ENCODE measurements around the gene ST8SIA5. TPM values are rescaled to one million over a fixed set of nuclear protein-coding genes. Genes with fewer than 3 reads are reported as not detected.

Gene ST8SIA5
- total RNA-seq, 2 experiments from 2014 or later = not detected

DNA sequence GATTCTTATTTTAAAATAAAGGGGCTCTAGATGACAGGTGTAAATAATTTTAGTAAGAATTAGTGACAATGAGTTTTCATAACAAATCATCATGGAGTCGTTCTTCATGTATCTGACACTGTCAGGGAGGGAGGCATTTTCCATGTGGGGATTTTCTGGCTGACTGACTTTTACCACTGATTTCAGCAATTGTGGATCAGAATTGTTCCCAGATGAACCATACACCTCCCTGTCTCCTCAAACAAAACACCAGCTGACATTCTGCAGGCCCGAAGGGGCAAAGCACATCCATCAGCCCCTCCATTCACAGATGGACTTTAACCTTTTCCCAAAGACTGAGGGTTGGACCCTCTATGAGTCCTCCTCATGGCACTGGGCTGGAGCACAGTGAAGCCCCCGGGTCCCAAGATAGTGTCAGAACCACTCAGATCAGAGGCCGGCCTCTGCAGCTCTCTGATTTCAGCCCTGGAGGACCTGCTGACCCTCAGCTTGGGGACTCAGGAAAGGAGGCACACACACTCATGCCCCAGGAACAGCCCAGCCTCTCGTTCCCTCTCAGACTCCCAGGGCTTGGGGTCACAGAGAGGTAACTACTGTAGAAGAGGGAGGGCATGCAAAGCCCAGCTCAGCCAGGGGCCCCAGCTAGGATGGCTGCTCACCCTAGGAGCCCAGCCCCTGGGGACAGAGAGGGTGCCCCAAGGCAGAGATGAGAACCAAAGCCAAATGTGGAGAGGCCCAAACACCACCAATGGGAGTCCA, 56.6 kb downstream of the ST8SIA5 start:
- intact Hi-C loops (cut with micrococcal nuclease) = no loop called here
- no peak overlapping the region for H3K27ac Mint-ChIP-seq
- no peaks in the 10 kb centered on the region for H3K36me3 Mint-ChIP-seq (ENCODE audit: low read depth)
- H3K4me1 Mint-ChIP-seq (ENCODE audit: low read depth) = no peaks in the 10 kb centered on the region
- H3K9me3 Mint-ChIP-seq = no peaks in the 10 kb centered on the region
- H3K4me3 Mint-ChIP-seq = no peak overlapping the region
- ChIA-PET POLR2A (no interaction called here), CTCF (no interaction called here)
- H3K27me3 Mint-ChIP-seq = peaks cover 3% of the 10 kb centered on the region
- DNase-seq (no peak), ATAC-seq (no peak)
- TF ChIP-seq, protein P1, sequence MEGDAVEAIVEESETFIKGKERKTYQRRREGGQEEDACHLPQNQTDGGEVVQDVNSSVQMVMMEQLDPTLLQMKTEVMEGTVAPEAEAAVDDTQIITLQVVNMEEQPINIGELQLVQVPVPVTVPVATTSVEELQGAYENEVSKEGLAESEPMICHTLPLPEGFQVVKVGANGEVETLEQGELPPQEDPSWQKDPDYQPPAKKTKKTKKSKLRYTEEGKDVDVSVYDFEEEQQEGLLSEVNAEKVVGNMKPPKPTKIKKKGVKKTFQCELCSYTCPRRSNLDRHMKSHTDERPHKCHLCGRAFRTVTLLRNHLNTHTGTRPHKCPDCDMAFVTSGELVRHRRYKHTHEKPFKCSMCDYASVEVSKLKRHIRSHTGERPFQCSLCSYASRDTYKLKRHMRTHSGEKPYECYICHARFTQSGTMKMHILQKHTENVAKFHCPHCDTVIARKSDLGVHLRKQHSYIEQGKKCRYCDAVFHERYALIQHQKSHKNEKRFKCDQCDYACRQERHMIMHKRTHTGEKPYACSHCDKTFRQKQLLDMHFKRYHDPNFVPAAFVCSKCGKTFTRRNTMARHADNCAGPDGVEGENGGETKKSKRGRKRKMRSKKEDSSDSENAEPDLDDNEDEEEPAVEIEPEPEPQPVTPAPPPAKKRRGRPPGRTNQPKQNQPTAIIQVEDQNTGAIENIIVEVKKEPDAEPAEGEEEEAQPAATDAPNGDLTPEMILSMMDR (IDR thresholded peaks at IDR 0.05) = no peak

DNA sequence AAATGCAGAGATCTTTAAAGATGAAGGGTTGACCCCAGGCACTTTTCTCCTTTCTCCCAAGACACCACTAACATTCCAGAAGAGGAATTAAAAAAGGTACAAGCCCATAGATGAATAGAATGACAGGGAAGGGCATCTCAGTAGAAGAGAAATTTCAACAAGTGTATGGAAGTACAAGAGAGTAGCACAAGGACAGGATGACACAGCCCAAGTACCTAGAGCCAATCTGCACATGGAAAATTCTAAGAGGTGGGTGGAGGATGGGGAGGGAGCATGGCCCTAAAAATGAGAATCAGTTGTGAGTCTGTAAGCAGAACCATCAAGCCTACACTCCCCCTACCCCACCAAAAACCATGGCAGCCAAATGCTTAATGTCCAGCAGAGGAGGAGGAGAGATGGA, 60.2 kb downstream of the ST8SIA5 start:
- CTCF ChIA-PET = no interaction called here
- intact Hi-C loops (cut with micrococcal nuclease) = no loop called here
- Mint-ChIP-seq H3K4me3 (no peak overlapping the region), H3K27me3 (peaks cover 4% of the 10 kb centered on the region), H3K36me3 (ENCODE audit: low read depth) (no peaks in the 10 kb centered on the region), H3K9me3 (no peaks in the 10 kb centered on the region), H3K27ac (no peak overlapping the region), H3K4me1 (ENCODE audit: low read depth) (no peaks in the 10 kb centered on the region)
- ATAC-seq (no peak), DNase-seq (no peak)
- POLR2A ChIA-PET = no interaction called here
- TF ChIP-seq, protein P1 (IDR thresholded peaks at IDR 0.05) = no peak

DNA sequence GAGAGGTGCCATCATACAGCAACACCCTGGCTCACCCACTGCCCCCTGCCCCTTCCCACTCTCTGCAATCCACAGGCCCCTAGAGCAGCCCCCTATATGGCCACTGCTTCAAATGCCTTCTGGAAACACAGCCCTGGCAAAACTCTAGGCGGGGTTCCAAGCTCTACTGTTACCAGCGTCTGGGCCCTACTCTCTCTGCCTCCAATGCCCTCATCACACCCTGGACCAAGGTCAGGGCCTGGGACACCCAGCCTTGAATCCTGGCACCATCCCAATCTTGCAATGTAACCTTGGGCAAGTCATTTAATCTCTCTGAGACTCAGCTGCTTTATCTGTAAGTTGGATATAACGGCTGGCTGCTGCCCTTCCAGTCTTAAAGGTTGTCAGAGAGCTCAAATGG, 60.6 kb downstream of the ST8SIA5 start:
- H3K4me1 Mint-ChIP-seq (ENCODE audit: low read depth) = no peaks in the 10 kb centered on the region
- no peaks in the 10 kb centered on the region for H3K9me3 Mint-ChIP-seq
- intact Hi-C loops (cut with micrococcal nuclease) = no loop called here
- H3K36me3 Mint-ChIP-seq (ENCODE audit: low read depth) = no peaks in the 10 kb centered on the region
- ATAC-seq (no peak), DNase-seq (no peak)
- ChIA-PET POLR2A (no interaction called here), CTCF (no interaction called here)
- peaks cover 4% of the 10 kb centered on the region for H3K27me3 Mint-ChIP-seq
- H3K27ac Mint-ChIP-seq = no peak overlapping the region
- H3K4me3 Mint-ChIP-seq = no peak overlapping the region
- TF ChIP-seq, protein P1 (IDR thresholded peaks at IDR 0.05) = no peak

DNA sequence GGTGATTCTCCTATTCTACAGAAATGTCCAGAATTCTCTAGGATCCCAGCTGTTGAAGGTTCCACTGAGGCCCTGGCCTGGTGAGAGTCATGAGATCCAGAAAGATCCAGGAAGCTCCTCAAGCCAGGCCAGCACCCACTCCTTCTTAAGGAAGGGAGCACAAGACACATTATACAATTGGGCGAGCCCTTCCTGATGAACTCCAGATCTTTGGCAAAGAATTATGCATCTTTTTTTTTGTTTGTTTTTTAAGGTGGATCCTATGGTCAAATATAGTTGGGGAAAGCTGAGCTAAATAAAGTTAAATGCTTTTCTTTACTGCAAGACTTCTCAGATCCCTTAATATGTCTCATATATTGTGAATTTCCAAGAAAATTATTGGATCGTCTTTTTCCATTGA, 62.9 kb downstream of the ST8SIA5 start:
- H3K36me3 Mint-ChIP-seq (ENCODE audit: low read depth) = no peaks in the 10 kb centered on the region
- intact Hi-C loops (cut with micrococcal nuclease) = no loop called here
- peaks cover 4% of the 10 kb centered on the region for H3K27me3 Mint-ChIP-seq
- H3K27ac Mint-ChIP-seq = no peak overlapping the region
- CTCF ChIA-PET = no interaction called here
- ATAC-seq (no peak), DNase-seq (no peak)
- TF ChIP-seq, protein P1 (IDR thresholded peaks at IDR 0.05) = no peak
- H3K4me1 Mint-ChIP-seq (ENCODE audit: low read depth) = no peaks in the 10 kb centered on the region
- H3K9me3 Mint-ChIP-seq = no peaks in the 10 kb centered on the region
- H3K4me3 Mint-ChIP-seq = no peak overlapping the region
- POLR2A ChIA-PET = no interaction called here

DNA sequence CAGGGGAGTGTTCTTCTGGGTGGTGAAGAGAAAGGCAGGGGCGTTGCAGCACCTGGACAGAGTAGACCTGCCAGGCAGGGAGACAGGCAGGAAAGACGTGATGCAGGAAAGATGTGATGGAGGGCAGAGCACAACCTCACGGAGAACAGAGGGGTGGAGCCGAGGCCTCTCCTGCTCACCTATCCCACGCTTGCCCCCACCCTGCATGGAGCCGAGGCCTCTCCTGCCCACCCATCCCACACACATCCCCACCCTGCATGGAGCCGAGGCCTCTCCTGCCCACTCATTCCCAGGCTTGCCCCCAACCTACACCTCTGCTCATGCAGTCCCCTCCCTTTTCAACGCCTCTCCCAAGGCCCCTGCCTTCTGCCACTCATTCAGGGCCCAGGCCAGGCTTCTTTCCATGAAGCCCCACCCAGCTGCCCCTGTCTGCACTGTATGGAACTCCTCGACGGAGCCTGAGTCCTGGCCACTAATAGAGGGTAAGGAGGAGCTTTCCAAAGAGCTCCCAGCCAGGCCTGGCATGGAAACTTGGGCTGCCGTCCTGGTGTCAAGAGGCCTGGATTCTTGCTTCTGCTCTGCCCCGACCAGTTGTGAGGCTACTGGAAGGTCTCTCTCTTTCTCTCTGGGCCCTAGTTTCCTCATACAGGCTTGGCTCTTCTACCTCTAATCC, 67.9 kb downstream of the ST8SIA5 start:
- H3K36me3 Mint-ChIP-seq (ENCODE audit: low read depth) = no peaks in the 10 kb centered on the region
- H3K4me3 Mint-ChIP-seq = no peak overlapping the region
- H3K27ac Mint-ChIP-seq = no peak overlapping the region
- H3K27me3 Mint-ChIP-seq = peaks cover 2% of the 10 kb centered on the region
- ChIA-PET POLR2A (interaction anchor here (1.2 kb wide), 1 partner anchor 10 kb away, joined by 3 read pairs; no protein-coding TSS in a partner anchor), CTCF (no interaction called here)
- H3K4me1 Mint-ChIP-seq (ENCODE audit: low read depth) = no peaks in the 10 kb centered on the region
- no peaks in the 10 kb centered on the region for H3K9me3 Mint-ChIP-seq
- DNase-seq (no peak), ATAC-seq (no peak)
- TF ChIP-seq, protein P1 (IDR thresholded peaks at IDR 0.05) = no peak
- intact Hi-C loops (cut with micrococcal nuclease) = no loop called here
